Liver (tissue), 3 donors: ENCODE measurements around the gene GPR37.

Experiments
- CTCF ChIP-seq: fragments of 150-350 bp; IDR thresholded peaks from 2 replicates; pipeline ENCODE4 v1.5.1; 2017; ENCODE audit warnings: improper control_type of control experiment, low read depth, low read length; ENCODE audit not compliant: missing input control
- FOXA1 ChIP-seq: IDR thresholded peaks from 2 replicates; pipeline ENCODE4 v1.6.1; 2016; ENCODE audit warnings: antibody characterized with exemption
- MAX ChIP-seq: IDR thresholded peaks from 2 replicates; pipeline ENCODE4 v1.6.1; 2016; ENCODE audit warnings: antibody characterized with exemption
- NR2F2 ChIP-seq: IDR thresholded peaks from 2 replicates; pipeline ENCODE4 v1.6.1; 2016; ENCODE audit warnings: antibody characterized with exemption
- SP1 ChIP-seq: IDR thresholded peaks from 2 replicates; pipeline ENCODE4 v1.6.1; 2018; ENCODE audit warnings: antibody characterized with exemption, mild to moderate bottlenecking
- donor health status: healthy.
- donor health status: healthy.

- TF ChIP-seq CTCF (no peak), SP1 (no peak), NR2F2 (no peak), MAX (no peak), FOXA1 (no peak)
Observed at GRCh38 chr7:124720195-124720594, 45.4 kb downstream of the GPR37 start.
